HEK293 (cell line): Measurements from ENCODE around the gene PIP4K2C.
"Not testable (repeated sequence)": the region's sequence is repeated elsewhere in the genome, so short reads cannot be mapped to it uniquely, and the experiment has no call there.

Experiments
- CTCF ChIA-PET: fragments of 350-600 bp; formaldehyde crosslinking; extraction: SDS; loops from one replicate; lab custom pipeline; 2021; ENCODE audit warnings: antibody characterized with exemption; lab: Yijun Ruan, JAX
- POLR2A ChIA-PET: fragments of 300-600 bp; formaldehyde crosslinking; extraction: SDS; loops from one replicate; lab custom pipeline; 2020; ENCODE audit warnings: antibody characterized with exemption, inconsistent platforms; lab: Yijun Ruan, JAX
- H3K27ac ChIP-seq: fragments of 200-500 bp; sonication (Bioruptor generic); 2 replicates; pipeline ENCODE4 v1.5.1; 2014; ENCODE audit warnings: low read depth, low read length, control low read depth, inconsistent platforms; ENCODE audit errors: extremely low read depth
- H3K36me3 ChIP-seq, 2 experiments: fragments of 200-500 bp in 1 of 2; sonication (Bioruptor generic) in 1 of 2; 1 replicate in 1 of 2; 2 replicates in 1 of 2; pipeline ENCODE4 v1.5.1; 2014 to 2017; ENCODE audit warnings: inconsistent platforms in 2 of 2, low read length in 2 of 2; ENCODE audit not compliant: control insufficient read depth in 2 of 2, insufficient read depth in 1 of 2
- H3K4me1 ChIP-seq: fragments of 200-500 bp; sonication (Bioruptor generic); 2 replicates; pipeline ENCODE4 v1.5.1; 2014; ENCODE audit warnings: mild to moderate bottlenecking, low read length, inconsistent platforms; ENCODE audit not compliant: control insufficient read depth, insufficient read depth
- H3K4me3 ChIP-seq: 2 replicates; pipeline ENCODE4 v1.5.1; 2011; ENCODE audit warnings: low read depth, mild to moderate bottlenecking, control low read depth, low read length, moderate library complexity
- H3K9me3 ChIP-seq: fragments of 200-500 bp; sonication (Bioruptor generic); 2 replicates; pipeline ENCODE4 v1.5.1; 2014; ENCODE audit warnings: low read depth, low read length, inconsistent platforms; ENCODE audit not compliant: control insufficient read depth, insufficient read depth
- BCL11B ChIP-seq: fragments of 450-650 bp; formaldehyde crosslinking; IDR thresholded peaks from 2 replicates; pipeline ENCODE4 v1.5.1; 2016; ENCODE audit warnings: low read depth, missing biosample characterization, missing genetic modification characterization
- FEZF1 ChIP-seq: fragments of 450-650 bp; formaldehyde crosslinking; IDR thresholded peaks from 2 replicates; pipeline ENCODE4 v1.5.1; 2016; ENCODE audit warnings: missing biosample characterization, missing genetic modification characterization
- KLF1 ChIP-seq: fragments of 450-650 bp; formaldehyde crosslinking; IDR thresholded peaks from 2 replicates; pipeline ENCODE4 v1.5.1; 2016; ENCODE audit warnings: missing biosample characterization, missing genetic modification characterization
- TSHZ1 ChIP-seq: fragments of 450-650 bp; formaldehyde crosslinking; IDR thresholded peaks from 2 replicates; pipeline ENCODE4 v1.5.1; 2016; ENCODE audit warnings: missing biosample characterization, missing genetic modification characterization, borderline replicate concordance
- WT1 ChIP-seq: fragments of 450-650 bp; formaldehyde crosslinking; IDR thresholded peaks from 2 replicates; pipeline ENCODE4 v1.5.1; 2016; ENCODE audit warnings: missing biosample characterization, missing genetic modification characterization
- ZBTB7A ChIP-seq: fragments of 450-650 bp; formaldehyde crosslinking; IDR thresholded peaks from 2 replicates; pipeline ENCODE4 v1.5.1; 2016; ENCODE audit warnings: low read depth, missing biosample characterization, missing genetic modification characterization
- ZBTB8A ChIP-seq: fragments of 450-650 bp; formaldehyde crosslinking; IDR thresholded peaks from 2 replicates; pipeline ENCODE4 v1.5.1; 2016; ENCODE audit warnings: missing biosample characterization, missing genetic modification characterization
- ZEB2 ChIP-seq: fragments of 450-650 bp; formaldehyde crosslinking; IDR thresholded peaks from 2 replicates; pipeline ENCODE4 v1.5.1; 2016; ENCODE audit warnings: missing biosample characterization, missing genetic modification characterization
- ZNF175 ChIP-seq: fragments of 450-650 bp; formaldehyde crosslinking; IDR thresholded peaks from 2 replicates; pipeline ENCODE4 v1.5.1; 2016; ENCODE audit warnings: missing biosample characterization, missing genetic modification characterization
- ZNF2 ChIP-seq: fragments of 450-650 bp; formaldehyde crosslinking; IDR thresholded peaks from 2 replicates; pipeline ENCODE4 v1.5.1; 2016; ENCODE audit warnings: missing biosample characterization, missing genetic modification characterization
- ZNF514 ChIP-seq: fragments of 450-650 bp; formaldehyde crosslinking; IDR thresholded peaks from 2 replicates; pipeline ENCODE4 v1.5.1; 2016; ENCODE audit warnings: missing biosample characterization, missing genetic modification characterization
- ZNF664 ChIP-seq: fragments of 450-650 bp; formaldehyde crosslinking; IDR thresholded peaks from 2 replicates; pipeline ENCODE4 v1.5.1; 2016; ENCODE audit warnings: missing biosample characterization, missing genetic modification characterization
- ZNF747 ChIP-seq: fragments of 450-650 bp; formaldehyde crosslinking; IDR thresholded peaks from 2 replicates; pipeline ENCODE4 v1.5.1; 2016; ENCODE audit warnings: missing biosample characterization, missing genetic modification characterization
- TF ChIP-seq, protein P1 (sequence below): IDR thresholded peaks from 2 replicates; pipeline ENCODE4 v1.6.1; 2011; ENCODE audit warnings: mild to moderate bottlenecking, low read depth, low read length, borderline replicate concordance
- TF ChIP-seq, protein P2 (sequence below): fragments of 450-650 bp; formaldehyde crosslinking; conservative IDR thresholded peaks from 2 replicates; pipeline ENCODE4 v1.5.1; 2016; ENCODE audit warnings: low read depth, missing biosample characterization, missing genetic modification characterization
- TF ChIP-seq, protein P3 (sequence below): fragments of 450-650 bp; formaldehyde crosslinking; IDR thresholded peaks from 2 replicates; pipeline ENCODE4 v1.5.1; 2017; ENCODE audit warnings: missing biosample characterization, missing genetic modification characterization
- TF ChIP-seq, protein P4 (sequence below): fragments of 450-650 bp; formaldehyde crosslinking; IDR thresholded peaks from 2 replicates; pipeline ENCODE4 v1.5.1; 2017; ENCODE audit warnings: missing biosample characterization, missing genetic modification characterization

The PIP4K2C gene

GRCh38 chr12:57561117-57561516 is 29.9 kb upstream of the PIP4K2C start:
- CTCF ChIA-PET: interaction anchor here (1.6 kb wide), 1 partner anchor 72 kb away, joined by 6 read pairs; the partner anchor contains the start of gene B4GALNT1
- 0 out of 2 replicates have a peak, but pooled peaks have one; percentile 22 for TF ChIP-seq ZEB2 (tag by site-specific recombination)
- peaks cover 0 to 15% of the 10 kb centered on the region in 2 experiments; a peak in 2 of 3 replicates for H3K36me3 ChIP-seq
- H3K9me3 ChIP-seq, H3K4me1 ChIP-seq, H3K27ac ChIP-seq, H3K4me3 ChIP-seq, POLR2A ChIA-PET: not testable (repeated sequence)

- Histone ChIP-seq H3K4me3 (no peak overlapping the region), H3K4me1 (no peaks in the 10 kb centered on the region), H3K36me3 (peaks cover 0 to 15% of the 10 kb centered on the region in 2 experiments; a peak in 2 of 3 replicates), H3K9me3 (no peaks in the 10 kb centered on the region), H3K27ac (no peak overlapping the region)
- TF ChIP-seq ZNF2 (tag by site-specific recombination) (no peak), ZBTB8A (tag by site-specific recombination) (no peak), KLF1 (tag by site-specific recombination) (no peak), WT1 (no peak), ZBTB7A (tag by site-specific recombination) (no peak)
- TF ChIP-seq, protein P1, sequence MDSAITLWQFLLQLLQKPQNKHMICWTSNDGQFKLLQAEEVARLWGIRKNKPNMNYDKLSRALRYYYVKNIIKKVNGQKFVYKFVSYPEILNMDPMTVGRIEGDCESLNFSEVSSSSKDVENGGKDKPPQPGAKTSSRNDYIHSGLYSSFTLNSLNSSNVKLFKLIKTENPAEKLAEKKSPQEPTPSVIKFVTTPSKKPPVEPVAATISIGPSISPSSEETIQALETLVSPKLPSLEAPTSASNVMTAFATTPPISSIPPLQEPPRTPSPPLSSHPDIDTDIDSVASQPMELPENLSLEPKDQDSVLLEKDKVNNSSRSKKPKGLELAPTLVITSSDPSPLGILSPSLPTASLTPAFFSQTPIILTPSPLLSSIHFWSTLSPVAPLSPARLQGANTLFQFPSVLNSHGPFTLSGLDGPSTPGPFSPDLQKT: no peak
- ChIA-PET POLR2A (no interaction called here), CTCF (interaction anchor here (1.5 to 1.8 kb wide), 2 partner anchors 13 to 17 kb away, joined by 3 to 5 read pairs; no protein-coding TSS in a partner anchor)
Observed at GRCh38 chr12:57563358-57563757, 27.6 kb upstream of the PIP4K2C start.

- POLR2A ChIA-PET: no interaction called here
- TF ChIP-seq, protein P2, sequence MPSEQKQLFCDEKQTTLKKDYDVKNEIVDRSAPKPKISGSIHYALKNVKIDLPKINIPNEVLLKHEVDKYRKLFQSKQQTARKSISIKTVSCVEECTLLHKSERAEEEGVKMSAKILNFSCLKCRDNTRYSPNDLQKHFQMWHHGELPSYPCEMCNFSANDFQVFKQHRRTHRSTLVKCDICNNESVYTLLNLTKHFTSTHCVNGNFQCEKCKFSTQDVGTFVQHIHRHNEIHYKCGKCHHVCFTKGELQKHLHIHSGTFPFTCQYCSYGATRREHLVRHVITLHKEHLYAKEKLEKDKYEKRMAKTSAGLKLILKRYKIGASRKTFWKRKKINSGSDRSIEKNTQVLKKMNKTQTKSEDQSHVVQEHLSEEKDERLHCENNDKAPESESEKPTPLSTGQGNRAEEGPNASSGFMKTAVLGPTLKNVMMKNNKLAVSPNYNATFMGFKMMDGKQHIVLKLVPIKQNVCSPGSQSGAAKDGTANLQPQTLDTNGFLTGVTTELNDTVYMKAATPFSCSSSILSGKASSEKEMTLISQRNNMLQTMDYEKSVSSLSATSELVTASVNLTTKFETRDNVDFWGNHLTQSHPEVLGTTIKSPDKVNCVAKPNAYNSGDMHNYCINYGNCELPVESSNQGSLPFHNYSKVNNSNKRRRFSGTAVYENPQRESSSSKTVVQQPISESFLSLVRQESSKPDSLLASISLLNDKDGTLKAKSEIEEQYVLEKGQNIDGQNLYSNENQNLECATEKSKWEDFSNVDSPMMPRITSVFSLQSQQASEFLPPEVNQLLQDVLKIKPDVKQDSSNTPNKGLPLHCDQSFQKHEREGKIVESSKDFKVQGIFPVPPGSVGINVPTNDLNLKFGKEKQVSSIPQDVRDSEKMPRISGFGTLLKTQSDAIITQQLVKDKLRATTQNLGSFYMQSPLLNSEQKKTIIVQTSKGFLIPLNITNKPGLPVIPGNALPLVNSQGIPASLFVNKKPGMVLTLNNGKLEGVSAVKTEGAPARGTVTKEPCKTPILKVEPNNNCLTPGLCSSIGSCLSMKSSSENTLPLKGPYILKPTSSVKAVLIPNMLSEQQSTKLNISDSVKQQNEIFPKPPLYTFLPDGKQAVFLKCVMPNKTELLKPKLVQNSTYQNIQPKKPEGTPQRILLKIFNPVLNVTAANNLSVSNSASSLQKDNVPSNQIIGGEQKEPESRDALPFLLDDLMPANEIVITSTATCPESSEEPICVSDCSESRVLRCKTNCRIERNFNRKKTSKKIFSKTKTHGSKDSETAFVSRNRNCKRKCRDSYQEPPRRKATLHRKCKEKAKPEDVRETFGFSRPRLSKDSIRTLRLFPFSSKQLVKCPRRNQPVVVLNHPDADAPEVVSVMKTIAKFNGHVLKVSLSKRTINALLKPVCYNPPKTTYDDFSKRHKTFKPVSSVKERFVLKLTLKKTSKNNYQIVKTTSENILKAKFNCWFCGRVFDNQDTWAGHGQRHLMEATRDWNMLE (tag by site-specific recombination): no peak
- TF ChIP-seq ZNF175 (tag by site-specific recombination) (no peak), ZNF747 (tag by site-specific recombination) (no peak), TSHZ1 (tag by site-specific recombination) (no peak), BCL11B (tag by site-specific recombination) (no peak), FEZF1 (tag by site-specific recombination) (no peak), ZNF664 (tag by site-specific recombination) (no peak), ZNF514 (tag by site-specific recombination) (no peak)
- TF ChIP-seq, protein P3, sequence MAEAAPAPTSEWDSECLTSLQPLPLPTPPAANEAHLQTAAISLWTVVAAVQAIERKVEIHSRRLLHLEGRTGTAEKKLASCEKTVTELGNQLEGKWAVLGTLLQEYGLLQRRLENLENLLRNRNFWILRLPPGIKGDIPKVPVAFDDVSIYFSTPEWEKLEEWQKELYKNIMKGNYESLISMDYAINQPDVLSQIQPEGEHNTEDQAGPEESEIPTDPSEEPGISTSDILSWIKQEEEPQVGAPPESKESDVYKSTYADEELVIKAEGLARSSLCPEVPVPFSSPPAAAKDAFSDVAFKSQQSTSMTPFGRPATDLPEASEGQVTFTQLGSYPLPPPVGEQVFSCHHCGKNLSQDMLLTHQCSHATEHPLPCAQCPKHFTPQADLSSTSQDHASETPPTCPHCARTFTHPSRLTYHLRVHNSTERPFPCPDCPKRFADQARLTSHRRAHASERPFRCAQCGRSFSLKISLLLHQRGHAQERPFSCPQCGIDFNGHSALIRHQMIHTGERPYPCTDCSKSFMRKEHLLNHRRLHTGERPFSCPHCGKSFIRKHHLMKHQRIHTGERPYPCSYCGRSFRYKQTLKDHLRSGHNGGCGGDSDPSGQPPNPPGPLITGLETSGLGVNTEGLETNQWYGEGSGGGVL (tag by site-specific recombination): no peak
- TF ChIP-seq, protein P4, sequence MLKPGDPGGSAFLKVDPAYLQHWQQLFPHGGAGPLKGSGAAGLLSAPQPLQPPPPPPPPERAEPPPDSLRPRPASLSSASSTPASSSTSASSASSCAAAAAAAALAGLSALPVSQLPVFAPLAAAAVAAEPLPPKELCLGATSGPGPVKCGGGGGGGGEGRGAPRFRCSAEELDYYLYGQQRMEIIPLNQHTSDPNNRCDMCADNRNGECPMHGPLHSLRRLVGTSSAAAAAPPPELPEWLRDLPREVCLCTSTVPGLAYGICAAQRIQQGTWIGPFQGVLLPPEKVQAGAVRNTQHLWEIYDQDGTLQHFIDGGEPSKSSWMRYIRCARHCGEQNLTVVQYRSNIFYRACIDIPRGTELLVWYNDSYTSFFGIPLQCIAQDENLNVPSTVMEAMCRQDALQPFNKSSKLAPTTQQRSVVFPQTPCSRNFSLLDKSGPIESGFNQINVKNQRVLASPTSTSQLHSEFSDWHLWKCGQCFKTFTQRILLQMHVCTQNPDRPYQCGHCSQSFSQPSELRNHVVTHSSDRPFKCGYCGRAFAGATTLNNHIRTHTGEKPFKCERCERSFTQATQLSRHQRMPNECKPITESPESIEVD (tag by site-specific recombination): no peak
Observed at GRCh38 chr12:57564178-57564740, 26.7 kb upstream of the PIP4K2C start.

More at GRCh38 chr12:57564178-57564740, 26.7 kb upstream of the PIP4K2C start:
- no peaks in the 10 kb centered on the region for H3K9me3 ChIP-seq
- H3K27ac ChIP-seq: no peak overlapping the region
- H3K4me3 ChIP-seq: no peak overlapping the region
- peaks cover 0 to 22% of the 10 kb centered on the region in 2 experiments; a peak in 2 of 3 replicates for H3K36me3 ChIP-seq
- H3K4me1 ChIP-seq: no peaks in the 10 kb centered on the region
- CTCF ChIA-PET: interaction anchor here (0.6 to 1.8 kb wide), 3 partner anchors 12 to 58 kb away, joined by 3 to 5 read pairs (median 4); no protein-coding TSS in a partner anchor
